PC-3 (cell line): Measurements from ENCODE around the gene FAM13A. TPM values are rescaled to one million over a fixed set of nuclear protein-coding genes. Genes with fewer than 3 reads are reported as not detected.

Source experiments
- ATAC-seq: fragments of 200-7000 bp; cut with Tn5 transposase; 2 replicates; pipeline ENCODE4 v1.9.1; 2020; ENCODE audit warnings: mild to moderate bottlenecking, moderate library complexity
- BruUV-seq: library from RNA; stranded (reverse); fragments of 400-500 nt; replicated peaks from 2 replicates; lab custom pipeline; 2021; lab: Mats Ljungman, UMichigan
- CTCF ChIA-PET: fragments of 300-600 bp; sonication (Branson Sonifier 250); formaldehyde crosslinking; loops from one replicate; lab custom pipeline; 2022; ENCODE audit warnings: antibody characterized with exemption; lab: Charles Lee
- POLR2A ChIA-PET: fragments of 300-600 bp; sonication (Branson Sonifier 250); formaldehyde crosslinking; loops from one replicate; lab custom pipeline; 2022; ENCODE audit warnings: antibody characterized with exemption; ENCODE audit not compliant: unreplicated experiment; lab: Charles Lee
- DNase-seq: peaks from one replicate; pipeline ENCODE4 v3.0.0-alpha.2; 2015
- H2AFZ ChIP-seq: fragments of 300-600 bp; sonication (generic); 2 replicates; pipeline ENCODE4 v1.6.0; 2016; ENCODE audit warnings: antibody characterized with exemption, low read length
- H3F3A ChIP-seq: fragments of 300-600 bp; sonication (generic); one replicate; pipeline ENCODE4 v1.6.0; 2017; ENCODE audit warnings: antibody characterized with exemption, low read length, control low read depth, mild to moderate bottlenecking; ENCODE audit not compliant: unreplicated experiment
- H3K27ac ChIP-seq: fragments of 300-600 bp; sonication (generic); 2 replicates; pipeline ENCODE4 v1.5.1; 2016; ENCODE audit warnings: mild to moderate bottlenecking, low read length
- H3K27me3 ChIP-seq: fragments of 300-600 bp; sonication (generic); 2 replicates; pipeline ENCODE4 v1.6.1; 2016; ENCODE audit warnings: low read length, mixed read lengths
- H3K36me3 ChIP-seq: fragments of 300-600 bp; sonication (generic); 2 replicates; pipeline ENCODE4 v1.6.1; 2016; ENCODE audit warnings: low read depth, mixed run types, low read length, mixed read lengths
- H3K4me1 ChIP-seq: fragments of 300-600 bp; sonication (generic); 2 replicates; pipeline ENCODE4 v1.5.1; 2016; ENCODE audit warnings: low read length; ENCODE audit not compliant: insufficient read depth
- H3K4me2 ChIP-seq: fragments of 300-600 bp; sonication (generic); 2 replicates; pipeline ENCODE4 v1.6.0; 2016; ENCODE audit warnings: low read length
- H3K4me3 ChIP-seq: fragments of 300-600 bp; sonication (generic); 2 replicates; pipeline ENCODE4 v1.5.1; 2016; ENCODE audit warnings: mild to moderate bottlenecking, low read length, mixed read lengths
- H3K79me2 ChIP-seq: fragments of 300-600 bp; sonication (generic); 2 replicates; pipeline ENCODE4 v1.6.1; 2017; ENCODE audit warnings: low read length, mixed read lengths
- H3K9ac ChIP-seq: fragments of 300-600 bp; sonication (generic); 2 replicates; pipeline ENCODE4 v1.6.0; 2016; ENCODE audit warnings: mild to moderate bottlenecking, low read length
- H3K9me2 ChIP-seq: fragments of 300-600 bp; sonication (generic); replicated peaks from 2 replicates; pipeline ENCODE4 v1.6.1; 2016; ENCODE audit warnings: mixed run types, low read length, mixed read lengths
- H3K9me3 ChIP-seq: fragments of 300-600 bp; sonication (generic); 2 replicates; pipeline ENCODE4 v1.6.1; 2016; ENCODE audit warnings: low read length, mixed read lengths
- H4K20me1 ChIP-seq: fragments of 300-600 bp; sonication (generic); 2 replicates; pipeline ENCODE4 v1.6.1; 2016; ENCODE audit warnings: low read length, mixed read lengths
- EZH2 ChIP-seq: fragments of 300-600 bp; sonication (generic); IDR thresholded peaks from one replicate; pipeline ENCODE4 v1.6.1; 2017; ENCODE audit warnings: antibody characterized with exemption, mild to moderate bottlenecking, low read length; ENCODE audit not compliant: unreplicated experiment
- EZH2phosphoT487 ChIP-seq: fragments of 300-600 bp; sonication (generic); IDR thresholded peaks from 2 replicates; pipeline ENCODE4 v1.6.1; 2018; ENCODE audit warnings: mild to moderate bottlenecking, antibody characterized with exemption, low read length, borderline replicate concordance
- intact Hi-C: fragments of 100-400 bp; cut with micrococcal nuclease; formaldehyde crosslinking; loops from 2 replicates; pipeline ENCODE4 v1.9.0; 2023
- total RNA-seq: library from RNA; depleted of rRNA; stranded (reverse); fragments of >200 nt; gene quantifications from 2 replicates; pipeline ENCODE4 v1.2.3, GENCODE V29; 2014
- TF ChIP-seq, protein P1 (sequence below): fragments of 300-600 bp; sonication (generic); conservative IDR thresholded peaks from 2 replicates; pipeline ENCODE4 v1.5.1; 2017; ENCODE audit warnings: antibody characterized with exemption, low read depth, mild to moderate bottlenecking, low read length

FAM13A gene
- total RNA-seq, 1 experiment from 2014 or later: 8.6 TPM

GRCh38 chr4:88937081-88937480 lies 119.9 kb downstream of the FAM13A start:
- peaks cover 13% of the 10 kb centered on the region for H3K4me1 ChIP-seq
- H4K20me1 ChIP-seq: no peaks in the 10 kb centered on the region
- H3K27ac ChIP-seq: no peak overlapping the region
- no peaks in the 10 kb centered on the region for H3K36me3 ChIP-seq
- H3K79me2 ChIP-seq: no peaks in the 10 kb centered on the region
- intact Hi-C loops: no loop called here
- ChIA-PET CTCF (no interaction called here), POLR2A (no interaction called here)
- TF ChIP-seq, protein P1, sequence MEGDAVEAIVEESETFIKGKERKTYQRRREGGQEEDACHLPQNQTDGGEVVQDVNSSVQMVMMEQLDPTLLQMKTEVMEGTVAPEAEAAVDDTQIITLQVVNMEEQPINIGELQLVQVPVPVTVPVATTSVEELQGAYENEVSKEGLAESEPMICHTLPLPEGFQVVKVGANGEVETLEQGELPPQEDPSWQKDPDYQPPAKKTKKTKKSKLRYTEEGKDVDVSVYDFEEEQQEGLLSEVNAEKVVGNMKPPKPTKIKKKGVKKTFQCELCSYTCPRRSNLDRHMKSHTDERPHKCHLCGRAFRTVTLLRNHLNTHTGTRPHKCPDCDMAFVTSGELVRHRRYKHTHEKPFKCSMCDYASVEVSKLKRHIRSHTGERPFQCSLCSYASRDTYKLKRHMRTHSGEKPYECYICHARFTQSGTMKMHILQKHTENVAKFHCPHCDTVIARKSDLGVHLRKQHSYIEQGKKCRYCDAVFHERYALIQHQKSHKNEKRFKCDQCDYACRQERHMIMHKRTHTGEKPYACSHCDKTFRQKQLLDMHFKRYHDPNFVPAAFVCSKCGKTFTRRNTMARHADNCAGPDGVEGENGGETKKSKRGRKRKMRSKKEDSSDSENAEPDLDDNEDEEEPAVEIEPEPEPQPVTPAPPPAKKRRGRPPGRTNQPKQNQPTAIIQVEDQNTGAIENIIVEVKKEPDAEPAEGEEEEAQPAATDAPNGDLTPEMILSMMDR: no peak
- TF ChIP-seq EZH2 (no peak), EZH2phosphoT487 (no peak)
- H3K27me3 ChIP-seq: no peaks in the 10 kb centered on the region
- no peak overlapping the region for H3K9ac ChIP-seq
- no peaks in the 10 kb centered on the region for H3K9me3 ChIP-seq
- no peaks in the 10 kb centered on the region for H3K9me2 ChIP-seq
- H3K4me2 ChIP-seq: 0 out of 2 replicates have a peak overlapping the region, but pooled peaks have one; percentile 20
- no peaks in the 10 kb centered on the region for H3F3A ChIP-seq
- BruUV-seq: no TSS peak
- H3K4me3 ChIP-seq: no peak overlapping the region
- DNase-seq (peak; percentile 46), ATAC-seq (no peak)
- H2AFZ ChIP-seq: no peak overlapping the region

GRCh38 chr4:88933414-88934160 lies 123.4 kb downstream of the FAM13A start:
- Histone ChIP-seq H3K36me3 (no peaks in the 10 kb centered on the region), H3K4me1 (peaks cover 13% of the 10 kb centered on the region), H3K27ac (no peak overlapping the region), H3K9ac (no peak overlapping the region), H2AFZ (no peak overlapping the region), H3K79me2 (no peaks in the 10 kb centered on the region), H3K27me3 (no peaks in the 10 kb centered on the region), H3F3A (no peaks in the 10 kb centered on the region), H3K9me2 (no peaks in the 10 kb centered on the region), H3K9me3 (no peaks in the 10 kb centered on the region), H3K4me3 (no peak overlapping the region), H3K4me2 (no peak overlapping the region), H4K20me1 (no peaks in the 10 kb centered on the region)
- no TSS peak for BruUV-seq
- ChIA-PET CTCF (no interaction called here), POLR2A (no interaction called here)
- no peak for DNase-seq
- intact Hi-C loops: no loop called here
- ATAC-seq: no peak
- TF ChIP-seq, protein P1: no peak
- no peak for TF ChIP-seq EZH2phosphoT487
- no peak for TF ChIP-seq EZH2

GRCh38 chr4:88928852-88929251 lies 128.1 kb downstream of the FAM13A start:
- Histone ChIP-seq H3K4me2 (no peak overlapping the region), H4K20me1 (no peaks in the 10 kb centered on the region), H3K4me3 (no peak overlapping the region), H3K27ac (no peak overlapping the region), H2AFZ (no peak overlapping the region), H3K9ac (no peak overlapping the region), H3K27me3 (no peaks in the 10 kb centered on the region), H3F3A (no peaks in the 10 kb centered on the region), H3K4me1 (no peaks in the 10 kb centered on the region), H3K79me2 (no peaks in the 10 kb centered on the region), H3K36me3 (no peaks in the 10 kb centered on the region), H3K9me3 (no peaks in the 10 kb centered on the region), H3K9me2 (no peaks in the 10 kb centered on the region)
- intact Hi-C loops: no loop called here
- CTCF ChIA-PET: no interaction called here
- POLR2A ChIA-PET: no interaction called here
- TF ChIP-seq EZH2phosphoT487: no peak
- TF ChIP-seq, protein P1: no peak
- no peak for TF ChIP-seq EZH2
- no peak for DNase-seq
- no peak for ATAC-seq
- BruUV-seq: no TSS peak
